M059J (cell line): ENCODE data around the gene NAA20. TPM values are rescaled to one million over a fixed set of nuclear protein-coding genes. Genes with fewer than 3 reads are reported as not detected.
A peak's percentile ranks its signal among the peaks of the same experiment; 100 is the strongest.

Experiments used
- DNase-seq: peaks from one replicate; pipeline ENCODE4 v3.0.0-alpha.2; 2012; ENCODE audit warnings: low read depth
- total RNA-seq: library from RNA; depleted of rRNA; stranded (reverse); fragments of >200 nt; shearing (Covaris generic); gene quantifications from 2 replicates; pipeline ENCODE4 v1.2.3, GENCODE V29; 2014; rRNA removed

NAA20 gene
- 103 and 135 TPM in 2 replicates for total RNA-seq

GRCh38 chr20:20017001-20017843 lies at the start of gene NAA20:
Gene NAA20 (plus strand): TSS chr20:20017362. CDS start chr20:20017397, 35 bp downstream.
- DNase-seq: peak; percentile 95

GRCh38 chr20:19967445-19967844 lies 49.7 kb upstream of the NAA20 start:
- no peak for DNase-seq

GRCh38 chr20:19968028-19968427 lies 49.1 kb upstream of the NAA20 start:
- DNase-seq: no peak

- DNase-seq: no peak
These were observed 48.6 kb upstream of the NAA20 start for GRCh38 chr20:19968466-19969073.

- no peak for DNase-seq
These were observed 48.1 kb upstream of the NAA20 start for GRCh38 chr20:19969106-19969505.

GRCh38 chr20:19969507-19970255 lies 47.5 kb upstream of the NAA20 start:
- no peak for DNase-seq

- no peak for DNase-seq
These were observed 46.9 kb upstream of the NAA20 start for GRCh38 chr20:19970256-19970765.

- DNase-seq: no peak
These were observed 46.0 kb upstream of the NAA20 start for GRCh38 chr20:19971116-19971515.

GRCh38 chr20:19973961-19974629 lies 43.1 kb upstream of the NAA20 start:
- DNase-seq: peak; percentile 88

GRCh38 chr20:19974630-19975435 lies 42.3 kb upstream of the NAA20 start:
- DNase-seq: peak; percentile 94

GRCh38 chr20:19975436-19975799 lies 41.7 kb upstream of the NAA20 start:
- DNase-seq: peak; percentile 75

- peak; percentile 62 for DNase-seq
These were observed 41.3 kb upstream of the NAA20 start for GRCh38 chr20:19975901-19976300.

GRCh38 chr20:19976595-19977372 lies 40.4 kb upstream of the NAA20 start:
- DNase-seq: peak; percentile 97

- peak; percentile 78 for DNase-seq
These were observed 39.8 kb upstream of the NAA20 start for GRCh38 chr20:19977373-19977770.

GRCh38 chr20:19978511-19979210 lies 38.5 kb upstream of the NAA20 start:
- peak; percentile 47 for DNase-seq

- peak; percentile 95 for DNase-seq
These were observed 36.1 kb upstream of the NAA20 start for GRCh38 chr20:19981031-19981451.

GRCh38 chr20:19986419-19986818 lies 30.7 kb upstream of the NAA20 start:
- DNase-seq: peak; percentile 84

GRCh38 chr20:19987046-19987445 lies 30.1 kb upstream of the NAA20 start:
- no peak for DNase-seq

GRCh38 chr20:19990850-19991249 lies 26.3 kb upstream of the NAA20 start:
- DNase-seq: peak; percentile 50
